GM12878 (cell line): ENCODE results near the gene DDX49. TPM values are rescaled to one million over a fixed set of nuclear protein-coding genes. Genes with fewer than 3 reads are reported as not detected.
"Not testable (repeated sequence)": the region's sequence is repeated elsewhere in the genome, so short reads cannot be mapped to it uniquely, and the experiment has no call there.

Experiments used
- ATAC-seq: fragments of 200-7000 bp; cut with Tn5 transposase; 3 replicates; pipeline ENCODE4 v1.9.1; 2020; ENCODE audit warnings: mild to moderate bottlenecking, moderate library complexity
- BruUV-seq: library from RNA; stranded (reverse); fragments of 400-500 nt; replicated peaks from 2 replicates; lab custom pipeline; 2021; lab: Mats Ljungman, UMichigan
- CTCF ChIA-PET: fragments of 300-600 bp; sonication (Branson Sonifier 250); formaldehyde crosslinking; extraction: SDS; loops from one replicate; lab custom pipeline; 2021; ENCODE audit warnings: inconsistent platforms; lab: Yijun Ruan, JAX
- POLR2A ChIA-PET: fragments of 350-600 bp; formaldehyde crosslinking; extraction: SDS; loops from one replicate; lab custom pipeline; 2021; ENCODE audit warnings: inconsistent platforms; lab: Charles Lee
- RAD21 ChIA-PET: fragments of 300-600 bp; sonication (Branson Sonifier 250); formaldehyde crosslinking; loops from one replicate; lab custom pipeline; 2023; ENCODE audit warnings: antibody characterized with exemption; ENCODE audit not compliant: unreplicated experiment; lab: Charles Lee
- SMC1A ChIA-PET: fragments of 300-600 bp; sonication (Branson Sonifier 250); formaldehyde crosslinking; loops from one replicate; lab custom pipeline; 2023; ENCODE audit not compliant: unreplicated experiment, uncharacterized antibody; lab: Charles Lee
- DNase-seq: peaks from one replicate; pipeline ENCODE4 v3.0.0-alpha.2; 2011; ENCODE audit warnings: low read depth, low spot score
- FAIRE-seq: peaks from 3 replicates; lab custom pipeline; 2011; peaks lifted over from hg19 to GRCh38; lab: Jason Lieb, UNC
- H2AFZ ChIP-seq: 2 replicates; pipeline ENCODE4 v1.6.0; 2011; ENCODE audit warnings: low read depth, low read length, control low read depth; ENCODE audit not compliant: control insufficient read depth
- H3K27ac ChIP-seq: 2 replicates; pipeline ENCODE4 v1.5.1; 2011; ENCODE audit warnings: control low read depth; ENCODE audit not compliant: control insufficient read depth, insufficient read depth
- H3K27me3 ChIP-seq, 2 experiments: replicated peaks in 1 of 2; 2 replicates each; pipeline versions ENCODE4 v1.6.0 to v1.6.1; 2011; ENCODE audit warnings: low read length in 1 of 2; ENCODE audit not compliant: control insufficient read depth in 2 of 2, insufficient read depth in 2 of 2
- H3K36me3 ChIP-seq, 2 experiments: 2 replicates each; pipeline ENCODE4 v1.5.1; 2011; ENCODE audit warnings: low read length in 1 of 2; ENCODE audit not compliant: control insufficient read depth in 2 of 2, insufficient read depth in 2 of 2
- H3K4me1 ChIP-seq: 2 replicates; pipeline ENCODE4 v1.6.1; 2011; ENCODE audit warnings: mild to moderate bottlenecking, low read length, moderate library complexity, mixed read lengths; ENCODE audit not compliant: control insufficient read depth, insufficient read depth
- H3K4me2 ChIP-seq: 2 replicates; pipeline ENCODE4 v1.6.0; 2011; ENCODE audit warnings: control low read depth; ENCODE audit not compliant: control insufficient read depth, insufficient read depth
- H3K4me3 ChIP-seq: fragments of 200-600 bp; sonication (generic); 2 replicates; pipeline ENCODE4 v1.5.1; 2016
- H3K79me2 ChIP-seq: 2 replicates; pipeline ENCODE4 v1.6.0; 2011; ENCODE audit warnings: low read length; ENCODE audit not compliant: control insufficient read depth, insufficient read depth
- H3K9ac ChIP-seq: 2 replicates; pipeline ENCODE4 v1.8.0; 2011; ENCODE audit warnings: low read length, control low read depth, mixed read lengths; ENCODE audit not compliant: control insufficient read depth, insufficient read depth
- H3K9me3 ChIP-seq: replicated peaks from 3 replicates; pipeline ENCODE4 v1.5.1; 2011; ENCODE audit warnings: mild to moderate bottlenecking, low read length; ENCODE audit not compliant: control insufficient read depth, insufficient read depth
- H4K20me1 ChIP-seq: 2 replicates; pipeline ENCODE4 v1.6.0; 2011; ENCODE audit not compliant: control insufficient read depth, insufficient read depth
- HDAC6 ChIP-seq: fragments of 200-600 bp; sonication (generic); IDR thresholded peaks from one replicate; pipeline ENCODE4 v1.8.0; 2017; ENCODE audit warnings: antibody characterized with exemption; ENCODE audit not compliant: unreplicated experiment
- IKZF1 ChIP-seq: fragments of 450-650 bp; conservative IDR thresholded peaks from 2 replicates; pipeline ENCODE4 v1.6.1; 2017; ENCODE audit warnings: antibody characterized with exemption, mild to moderate bottlenecking
- MEF2B ChIP-seq: fragments of 450-650 bp; IDR thresholded peaks from 2 replicates; pipeline ENCODE4 v1.6.1; 2018; ENCODE audit warnings: mild to moderate bottlenecking, moderate library complexity; ENCODE audit not compliant: partially characterized antibody, poor library complexity, severe bottlenecking
- RAD21 ChIP-seq: IDR thresholded peaks from 2 replicates; pipeline ENCODE4 v1.6.1; 2011; ENCODE audit warnings: mild to moderate bottlenecking, low read depth, low read length, moderate library complexity; ENCODE audit not compliant: insufficient read depth
- RBBP5 ChIP-seq: fragments of 200-600 bp; sonication (generic); conservative IDR thresholded peaks from 2 replicates; pipeline ENCODE4 v1.6.1; 2016
- SMC3 ChIP-seq: IDR thresholded peaks from 2 replicates; pipeline ENCODE4 v1.6.1; 2011; ENCODE audit warnings: low read length, improper control_type of control experiment, borderline replicate concordance
- SUZ12 ChIP-seq: fragments of 200-600 bp; sonication (generic); IDR thresholded peaks from one replicate; pipeline ENCODE4 v1.6.1; 2018; ENCODE audit warnings: antibody characterized with exemption, mild to moderate bottlenecking; ENCODE audit not compliant: unreplicated experiment
- TCF12 ChIP-seq: IDR thresholded peaks from 2 replicates; pipeline ENCODE4 v1.6.1; 2011; ENCODE audit warnings: low read depth, mild to moderate bottlenecking, low read length
- WGBS: methylation state at CpG from one replicate; pipeline ENCODE4 v1.1.6; 2016; ENCODE audit warnings: low lambda C conversion rate; ENCODE audit not compliant: insufficient replicate concordance, insufficient coverage; ENCODE audit errors: missing lambda C conversion rate; 5-methylcytosine and 5-hydroxymethylcytosine counted together
- in situ Hi-C: fragments of 300-500 bp; cut with MboI; formaldehyde crosslinking; loops from 9 replicates; pipeline ENCODE4 v1.14.3; 2018; ENCODE audit warnings: mixed read lengths
- intact Hi-C: fragments of 100-400 bp; cut with micrococcal nuclease; formaldehyde crosslinking; loops from one replicate; pipeline ENCODE4 v1.14.2; 2022; ENCODE audit not compliant: unreplicated experiment
- polyA plus RNA-seq, 11 experiments: library from polyadenylated mRNA; depleted of rRNA in 4 of 11; unstranded in 6 of 11; stranded (reverse) in 5 of 11; fragments of >200 nt; fragmentation: Nextera tagmentation in 4 of 11; fragmentation: Illumina TruSeq in 1 of 11; extraction: Ambion mirVana in 4 of 11; extraction: Trizol in 1 of 11; gene quantifications; 1 replicate in 1 of 11; 2 replicates in 10 of 11; pipeline versions ENCODE4 v1.2.1 to v1.2.3, GENCODE V29; 2011 to 2016; ENCODE audit warnings: inconsistent platforms in 2 of 11, missing spikeins in 2 of 11, low read depth in 1 of 11
- total RNA-seq, 4 experiments: library from RNA; depleted of rRNA in 3 of 4; stranded (reverse); fragments of >200 nt in 3 of 4; fragmentation: Illumina TruSeq in 1 of 4; extraction: Trizol in 1 of 4; gene quantifications; 2 replicates each; pipeline versions ENCODE4 v1.2.1 to v1.2.3, GENCODE V29; 2013 to 2021
- TF ChIP-seq, protein P1 (sequence below), 3 experiments: IDR thresholded peaks in 2 of 3; conservative IDR thresholded peaks in 1 of 3; 2 replicates each; pipeline ENCODE4 v1.5.1; 2011; ENCODE audit warnings: low read depth in 3 of 3, low read length in 3 of 3, mild to moderate bottlenecking in 3 of 3, control low read depth in 2 of 3, moderate library complexity in 2 of 3, inconsistent platforms in 1 of 3, mixed read lengths in 1 of 3; ENCODE audit not compliant: control insufficient read depth in 2 of 3, insufficient read depth in 1 of 3; ENCODE audit errors: extremely low read depth in 1 of 3

The DDX49 gene
- total and polyA plus RNA-seq, 10 of the 15 experiments (the other 5 are each of a cell fraction or from before 2014, with no cell fraction given), result 0.58 to 102 (median 48.1) TPM

- Histone ChIP-seq H3K4me3 (no peak overlapping the region), H3K27me3 (no peaks in the 10 kb centered on the region), H3K9me3 (no peaks in the 10 kb centered on the region; the same call in 2 of the 3 replicates), H3K36me3 (peaks cover 6 to 7% of the 10 kb centered on the region in 2 experiments), H3K27ac (no peak overlapping the region), H3K9ac (no peak overlapping the region), H2AFZ (no peak overlapping the region), H3K4me2 (no peak overlapping the region), H4K20me1 (peaks cover 3% of the 10 kb centered on the region; the same call in 1 of the 2 replicates), H3K79me2 (peaks cover 49% of the 10 kb centered on the region), H3K4me1 (peaks cover 4% of the 10 kb centered on the region)
- in situ Hi-C loops (no loop called here), intact Hi-C loops (no loop called here)
- DNase-seq (no peak), FAIRE-seq (no peak), ATAC-seq (peak; percentile 13)
- BruUV-seq, result no TSS peak
- WGBS, result 39% methylated on average over 5 of the region's 5 CpGs
- ChIA-PET CTCF (interaction anchor here (0.8 to 1.4 kb wide), 2 partner anchors 25 to 322 kb away, joined by 3 read pairs; no protein-coding TSS in a partner anchor), RAD21 (no interaction called here), POLR2A (no interaction called here), SMC1A (no interaction called here)
- TF ChIP-seq SUZ12 (no peak), RBBP5 (no peak), MEF2B (no peak), SMC3 (peak; percentile 31; the same call in 1 of the 2 replicates), RAD21 (peak; percentile 47), HDAC6 (no peak), IKZF1 (0 out of 2 replicates have a peak, but pooled peaks have one; percentile 12), TCF12 (0 out of 2 replicates have a peak, but pooled peaks have one; percentile 17)
- TF ChIP-seq, protein P1, sequence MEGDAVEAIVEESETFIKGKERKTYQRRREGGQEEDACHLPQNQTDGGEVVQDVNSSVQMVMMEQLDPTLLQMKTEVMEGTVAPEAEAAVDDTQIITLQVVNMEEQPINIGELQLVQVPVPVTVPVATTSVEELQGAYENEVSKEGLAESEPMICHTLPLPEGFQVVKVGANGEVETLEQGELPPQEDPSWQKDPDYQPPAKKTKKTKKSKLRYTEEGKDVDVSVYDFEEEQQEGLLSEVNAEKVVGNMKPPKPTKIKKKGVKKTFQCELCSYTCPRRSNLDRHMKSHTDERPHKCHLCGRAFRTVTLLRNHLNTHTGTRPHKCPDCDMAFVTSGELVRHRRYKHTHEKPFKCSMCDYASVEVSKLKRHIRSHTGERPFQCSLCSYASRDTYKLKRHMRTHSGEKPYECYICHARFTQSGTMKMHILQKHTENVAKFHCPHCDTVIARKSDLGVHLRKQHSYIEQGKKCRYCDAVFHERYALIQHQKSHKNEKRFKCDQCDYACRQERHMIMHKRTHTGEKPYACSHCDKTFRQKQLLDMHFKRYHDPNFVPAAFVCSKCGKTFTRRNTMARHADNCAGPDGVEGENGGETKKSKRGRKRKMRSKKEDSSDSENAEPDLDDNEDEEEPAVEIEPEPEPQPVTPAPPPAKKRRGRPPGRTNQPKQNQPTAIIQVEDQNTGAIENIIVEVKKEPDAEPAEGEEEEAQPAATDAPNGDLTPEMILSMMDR (IDR thresholded peaks at IDR 0.05 in 2 of 3, conservative IDR thresholded peaks at IDR 0.05 in 1 of 3; ENCODE audit: control insufficient read depth in 2 of 3, extremely low read depth in 1 of 3, insufficient read depth in 1 of 3, low read depth in 3 of 3, low read length in 3 of 3), result peak; percentile 20 to 46 (median 39); a peak in 4 of 6 replicates
Measured at GRCh38 chr19:18915639-18916038, 3.9 kb upstream of the DDX49 start.

DNA sequence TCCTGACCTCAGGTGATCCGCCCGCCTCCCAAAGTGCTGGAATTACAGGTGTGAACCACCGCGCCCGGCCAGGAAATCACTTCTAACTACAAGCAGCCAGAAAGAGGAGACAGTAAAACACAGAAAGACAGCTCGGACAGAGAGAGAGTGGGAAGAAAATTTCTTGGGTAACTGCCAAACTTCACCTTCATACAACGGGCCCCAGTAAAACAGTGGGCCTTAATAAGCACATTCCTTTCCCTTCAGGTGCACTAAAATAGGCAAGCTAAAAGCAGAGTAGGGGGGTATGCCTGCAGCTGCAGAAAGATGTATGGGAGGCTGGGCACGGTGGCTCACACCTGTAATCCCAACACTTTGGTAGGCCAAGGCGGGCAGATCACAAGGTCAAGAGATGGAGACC lies 1.9 kb upstream of the DDX49 start:
- Histone ChIP-seq H3K79me2 (peaks cover 53% of the 10 kb centered on the region), H3K4me2 (peak overlapping the region; percentile 59), H3K4me3 (peak overlapping the region; percentile 53; the same call in 1 of the 2 replicates)
- POLR2A ChIA-PET, H3K27ac ChIP-seq, ATAC-seq, H3K4me1 ChIP-seq, DNase-seq, H3K36me3 ChIP-seq, FAIRE-seq, H3K27me3 ChIP-seq, RAD21 ChIA-PET, H3K9me3 ChIP-seq, SMC1A ChIA-PET, in situ Hi-C loops, intact Hi-C loops, H4K20me1 ChIP-seq, H3K9ac ChIP-seq, BruUV-seq, H2AFZ ChIP-seq: not testable (repeated sequence)
- CTCF ChIA-PET, result interaction anchor here (0.7 kb wide), 1 partner anchor 149 kb away, joined by 3 read pairs; no protein-coding TSS in a partner anchor
- WGBS, result 86% methylated on average over 9 of the region's 9 CpGs
